Measurements from ENCODE around the gene LARGE1. TPM values are rescaled to one million over a fixed set of nuclear protein-coding genes. Genes with fewer than 3 reads are reported as not detected.

LARGE1 gene
- polyA plus RNA-seq, 6 donors from 2014 or later: 3.6 to 9.5 (median 5.6) TPM

- ATAC-seq (ENCODE audit: low read depth in 2 of 2): no peak
- Mint-ChIP-seq H3K4me3 (no peak overlapping the region), H3K27ac (no peak overlapping the region), H3K27me3 (no peaks in the 10 kb centered on the region), H3K9me3 (peaks cover 0 to 7% (median 2%) of the 10 kb centered on the region in 7 donors), H3K4me1 (peaks cover 0 to 18% (median 11%) of the 10 kb centered on the region in 3 donors), H3K36me3 (peaks cover 15 to 23% of the 10 kb centered on the region in 2 donors)
- no peak for DNase-seq
Measured at GRCh38 chr22:33631777-33632176, 288.5 kb downstream of the LARGE1 start.

GRCh38 chr22:33625959-33626358 lies 294.3 kb downstream of the LARGE1 start:
- DNase-seq: no peak
- Mint-ChIP-seq H3K4me1 (peaks cover 0 to 13% (median 3%) of the 10 kb centered on the region in 3 donors), H3K27me3 (no peaks in the 10 kb centered on the region), H3K27ac (peak overlapping the region in 1 of 6 donors; percentile 36), H3K4me3 (no peak overlapping the region), H3K36me3 (peaks cover 23 to 34% of the 10 kb centered on the region in 2 donors), H3K9me3 (no peaks in the 10 kb centered on the region)
- no peak for ATAC-seq (ENCODE audit: low read depth in 2 of 2)

- Mint-ChIP-seq H3K27ac (no peak overlapping the region), H3K36me3 (peaks cover 32% of the 10 kb centered on the region in 2 donors), H3K4me1 (peaks cover 0 to 12% (median 6%) of the 10 kb centered on the region in 3 donors), H3K9me3 (peaks cover 3 to 5% (median 4%) of the 10 kb centered on the region in 7 donors), H3K4me3 (no peak overlapping the region), H3K27me3 (no peaks in the 10 kb centered on the region)
- ATAC-seq (ENCODE audit: low read depth in 2 of 2): no peak
- no peak for DNase-seq
Measured at GRCh38 chr22:33620085-33620484, 300.2 kb downstream of the LARGE1 start.

- H3K36me3 Mint-ChIP-seq: peaks cover 26 to 31% of the 10 kb centered on the region in 2 donors
Measured at GRCh38 chr22:33606504-33606903, 313.8 kb downstream of the LARGE1 start.

GRCh38 chr22:33605666-33606065 lies 314.6 kb downstream of the LARGE1 start:
- Mint-ChIP-seq H3K4me3 (no peak overlapping the region), H3K9me3 (no peaks in the 10 kb centered on the region), H3K36me3 (peaks cover 33 to 38% of the 10 kb centered on the region in 2 donors), H3K27ac (peak overlapping the region in 1 of 6 donors; percentile 91), H3K4me1 (peaks cover 5 to 11% (median 6%) of the 10 kb centered on the region in 3 donors), H3K27me3 (no peaks in the 10 kb centered on the region)
- ATAC-seq (ENCODE audit: low read depth in 2 of 2) (no peak), DNase-seq (no peak)

More at GRCh38 chr22:33606504-33606903, 313.8 kb downstream of the LARGE1 start:
- no peaks in the 10 kb centered on the region for H3K27me3 Mint-ChIP-seq
- H3K9me3 Mint-ChIP-seq: no peaks in the 10 kb centered on the region
- peaks cover 5 to 11% (median 6%) of the 10 kb centered on the region in 3 donors for H3K4me1 Mint-ChIP-seq
- H3K4me3 Mint-ChIP-seq: no peak overlapping the region
- peak overlapping the region in 3 of 6 donors; percentile 2 to 73 (median 4) for H3K27ac Mint-ChIP-seq
- DNase-seq (no peak), ATAC-seq (ENCODE audit: low read depth in 2 of 2) (no peak)

GRCh38 chr22:33605221-33605620 lies 315.1 kb downstream of the LARGE1 start:
- Mint-ChIP-seq H3K36me3 (peaks cover 37 to 42% of the 10 kb centered on the region in 2 donors), H3K4me3 (no peak overlapping the region), H3K27ac (no peak overlapping the region), H3K4me1 (peaks cover 5 to 11% (median 6%) of the 10 kb centered on the region in 3 donors), H3K9me3 (peaks cover 0 to 3% (median 0%) of the 10 kb centered on the region in 7 donors), H3K27me3 (peaks cover 0 to 3% (median 0%) of the 10 kb centered on the region in 3 donors)
- DNase-seq (no peak), ATAC-seq (ENCODE audit: low read depth in 2 of 2) (no peak)

GRCh38 chr22:33601062-33601461 lies 319.2 kb downstream of the LARGE1 start:
- Mint-ChIP-seq H3K27me3 (peaks cover 0 to 4% (median 0%) of the 10 kb centered on the region in 3 donors), H3K4me3 (no peak overlapping the region), H3K4me1 (peaks cover 0 to 6% (median 0%) of the 10 kb centered on the region in 3 donors), H3K9me3 (peaks cover 0 to 9% (median 2%) of the 10 kb centered on the region in 7 donors), H3K36me3 (peaks cover 37 to 62% of the 10 kb centered on the region in 2 donors), H3K27ac (peak overlapping the region in 1 of 6 donors; percentile 57)
- no peak for ATAC-seq (ENCODE audit: low read depth in 2 of 2)
- no peak for DNase-seq

GRCh38 chr22:33600595-33600994 lies 319.7 kb downstream of the LARGE1 start:
- Mint-ChIP-seq H3K4me1 (peaks cover 0 to 5% (median 0%) of the 10 kb centered on the region in 3 donors), H3K9me3 (peaks cover 0 to 9% (median 2%) of the 10 kb centered on the region in 7 donors), H3K36me3 (peaks cover 38 to 64% of the 10 kb centered on the region in 2 donors), H3K27ac (peak overlapping the region in 1 of 6 donors; percentile 57), H3K4me3 (no peak overlapping the region), H3K27me3 (peaks cover 0 to 4% (median 0%) of the 10 kb centered on the region in 3 donors)
- ATAC-seq (ENCODE audit: low read depth in 2 of 2): no peak
- DNase-seq: no peak

- H3K4me1 Mint-ChIP-seq: peaks cover 0 to 5% (median 0%) of the 10 kb centered on the region in 3 donors
- peaks cover 0 to 9% (median 2%) of the 10 kb centered on the region in 7 donors for H3K9me3 Mint-ChIP-seq
- DNase-seq: no peak
- H3K27ac Mint-ChIP-seq: no peak overlapping the region
- H3K27me3 Mint-ChIP-seq: peaks cover 0 to 4% (median 0%) of the 10 kb centered on the region in 3 donors
- H3K36me3 Mint-ChIP-seq: peaks cover 43 to 69% of the 10 kb centered on the region in 2 donors
- no peak for ATAC-seq (ENCODE audit: low read depth in 2 of 2)
- H3K4me3 Mint-ChIP-seq: no peak overlapping the region
Measured at GRCh38 chr22:33600113-33600512, 320.2 kb downstream of the LARGE1 start.

- Mint-ChIP-seq H3K4me3 (no peak overlapping the region), H3K36me3 (peaks cover 44 to 71% of the 10 kb centered on the region in 2 donors), H3K27me3 (peaks cover 0 to 4% (median 0%) of the 10 kb centered on the region in 3 donors)
Measured at GRCh38 chr22:33599596-33599995, 320.7 kb downstream of the LARGE1 start.

GRCh38 chr22:33598821-33599220 lies 321.5 kb downstream of the LARGE1 start:
- ATAC-seq (ENCODE audit: low read depth in 2 of 2): no peak
- peaks cover 36 to 69% of the 10 kb centered on the region in 2 donors for H3K36me3 Mint-ChIP-seq

More at GRCh38 chr22:33599596-33599995, 320.7 kb downstream of the LARGE1 start:
- Mint-ChIP-seq H3K27ac (no peak overlapping the region), H3K9me3 (peaks cover 0 to 9% (median 2%) of the 10 kb centered on the region in 7 donors), H3K4me1 (peaks cover 0 to 5% (median 0%) of the 10 kb centered on the region in 3 donors)
- DNase-seq (no peak), ATAC-seq (ENCODE audit: low read depth in 2 of 2) (no peak)

GRCh38 chr22:33597274-33597985 lies 322.8 kb downstream of the LARGE1 start:
- Mint-ChIP-seq H3K36me3 (peaks cover 35 to 62% of the 10 kb centered on the region in 2 donors), H3K4me1 (peaks cover 0 to 5% (median 0%) of the 10 kb centered on the region in 3 donors), H3K27me3 (peaks cover 0 to 4% (median 0%) of the 10 kb centered on the region in 3 donors), H3K9me3 (peaks cover 0 to 9% (median 2%) of the 10 kb centered on the region in 7 donors), H3K27ac (peak overlapping the region in 2 of 6 donors; percentile 28 to 32), H3K4me3 (no peak overlapping the region)
- no peak for DNase-seq
- ATAC-seq (ENCODE audit: low read depth in 2 of 2): no peak

More at GRCh38 chr22:33598821-33599220, 321.5 kb downstream of the LARGE1 start:
- peaks cover 0 to 5% (median 0%) of the 10 kb centered on the region in 3 donors for H3K4me1 Mint-ChIP-seq
- H3K4me3 Mint-ChIP-seq: no peak overlapping the region
- H3K27me3 Mint-ChIP-seq: peaks cover 0 to 4% (median 0%) of the 10 kb centered on the region in 3 donors
- H3K9me3 Mint-ChIP-seq: peaks cover 0 to 9% (median 2%) of the 10 kb centered on the region in 7 donors
- no peak overlapping the region for H3K27ac Mint-ChIP-seq
- DNase-seq: no peak

- Mint-ChIP-seq H3K27ac (peak overlapping the region in 1 of 6 donors; percentile 54), H3K27me3 (no peaks in the 10 kb centered on the region), H3K9me3 (peaks cover 0 to 4% (median 0%) of the 10 kb centered on the region in 7 donors), H3K4me1 (peaks cover 0 to 3% (median 0%) of the 10 kb centered on the region in 3 donors), H3K36me3 (peaks cover 10 to 33% of the 10 kb centered on the region in 2 donors), H3K4me3 (no peak overlapping the region)
- no peak for ATAC-seq (ENCODE audit: low read depth in 2 of 2)
- DNase-seq: no peak
Measured at GRCh38 chr22:33593818-33594217, 326.5 kb downstream of the LARGE1 start.
